ENCODE measurements around the gene PODXL.
"Not testable (repeated sequence)": the region's sequence is repeated elsewhere in the genome, so short reads cannot be mapped to it uniquely, and the experiment has no call there.

PODXL gene

GRCh38 chr7:131536361-131536849 is 20.0 kb downstream of the PODXL start:
- no peak for DNase-seq

GRCh38 chr7:131533566-131534561 is 22.6 kb downstream of the PODXL start:
- DNase-seq: no peak

- DNase-seq: no peak
Measured at GRCh38 chr7:131533151-131533559, 23.3 kb downstream of the PODXL start.

- no peak for DNase-seq
Measured at GRCh38 chr7:131532570-131533091, 23.8 kb downstream of the PODXL start.

GRCh38 chr7:131530137-131530536 is 26.3 kb downstream of the PODXL start:
- DNase-seq: no peak

- no peak for DNase-seq
Measured at GRCh38 chr7:131529617-131530016, 26.8 kb downstream of the PODXL start.

- DNase-seq: no peak
Measured at GRCh38 chr7:131529179-131529578, 27.2 kb downstream of the PODXL start.

- no peak for DNase-seq
Measured at GRCh38 chr7:131527456-131527855, 29.0 kb downstream of the PODXL start.

GRCh38 chr7:131525820-131526219 is 30.6 kb downstream of the PODXL start:
- no peak for DNase-seq

- DNase-seq: no peak
Measured at GRCh38 chr7:131524703-131525102, 31.7 kb downstream of the PODXL start.

- no peak for DNase-seq
Measured at GRCh38 chr7:131524115-131524514, 32.3 kb downstream of the PODXL start.

GRCh38 chr7:131522325-131522930 is 34.0 kb downstream of the PODXL start:
- peak; percentile 39 for DNase-seq

GRCh38 chr7:131521651-131522163 is 34.7 kb downstream of the PODXL start:
- DNase-seq: no peak

- DNase-seq: no peak
Measured at GRCh38 chr7:131518626-131519025, 37.8 kb downstream of the PODXL start.

- DNase-seq: no peak
Measured at GRCh38 chr7:131517218-131517923, 39.1 kb downstream of the PODXL start.

- DNase-seq: not testable (repeated sequence)
Measured at GRCh38 chr7:131515471-131515870, 41.0 kb downstream of the PODXL start.

- peak; percentile 71 for DNase-seq
Measured at GRCh38 chr7:131513245-131514061, 43.0 kb downstream of the PODXL start.

GRCh38 chr7:131511774-131512535 is 44.5 kb downstream of the PODXL start:
- DNase-seq: no peak

GRCh38 chr7:131511071-131511470 is 45.4 kb downstream of the PODXL start:
- no peak for DNase-seq

- no peak for DNase-seq
Measured at GRCh38 chr7:131509781-131510180, 46.6 kb downstream of the PODXL start.
